BE2C (cell line): ENCODE measurements around the gene MYO18B.

Source experiments
- DNase-seq: peaks from one replicate; pipeline ENCODE4 v3.0.0-alpha.2; 2020
- H3K27me3 ChIP-seq: fragments of 250-450 bp; sonication (Bioruptor Pico); 2 replicates; pipeline ENCODE4 v1.5.1; 2020; ENCODE audit warnings: mild to moderate bottlenecking
- H3K36me3 ChIP-seq: fragments of 250-450 bp; sonication (Bioruptor Pico); 2 replicates; pipeline ENCODE4 v1.5.1; 2020; ENCODE audit warnings: mild to moderate bottlenecking
- H3K4me1 ChIP-seq: fragments of 250-450 bp; sonication (Bioruptor Pico); 2 replicates; pipeline ENCODE4 v1.5.1; 2020
- H3K4me3 ChIP-seq: 2 replicates; pipeline ENCODE4 v1.5.1; 2011; ENCODE audit warnings: low read depth, low read length
- H3K9me3 ChIP-seq: fragments of 250-450 bp; sonication (Bioruptor Pico); 2 replicates; pipeline ENCODE4 v1.5.1; 2020
- TF ChIP-seq, protein P1 (sequence below): IDR thresholded peaks from 2 replicates; pipeline ENCODE4 v1.5.1; 2012; ENCODE audit warnings: mild to moderate bottlenecking, low read depth, low read length

Gene MYO18B

DNA sequence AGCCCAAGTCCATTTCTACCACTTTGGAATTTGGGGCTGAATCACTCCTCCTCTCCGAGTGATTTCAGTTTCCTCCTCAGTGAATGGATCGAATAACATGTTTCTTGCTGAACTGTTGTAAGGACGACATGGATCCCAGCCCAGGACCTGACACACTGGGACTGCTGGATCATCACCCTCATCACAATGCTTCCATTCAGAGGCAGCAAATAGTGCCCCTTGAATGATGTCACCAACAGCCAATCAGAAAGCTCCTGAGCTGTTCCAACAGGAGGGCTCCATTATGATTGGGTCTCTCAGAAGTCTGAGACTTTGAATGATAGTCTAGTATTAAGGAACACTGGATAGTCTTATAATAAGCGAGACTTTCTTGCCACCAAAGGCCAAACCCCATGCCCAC, 158.9 kb downstream of the MYO18B start:
- Histone ChIP-seq H3K9me3 (no peaks in the 10 kb centered on the region), H3K36me3 (no peaks in the 10 kb centered on the region), H3K4me1 (no peaks in the 10 kb centered on the region), H3K4me3 (no peak overlapping the region), H3K27me3 (no peaks in the 10 kb centered on the region)
- DNase-seq, result peak; percentile 28
- TF ChIP-seq, protein P1, sequence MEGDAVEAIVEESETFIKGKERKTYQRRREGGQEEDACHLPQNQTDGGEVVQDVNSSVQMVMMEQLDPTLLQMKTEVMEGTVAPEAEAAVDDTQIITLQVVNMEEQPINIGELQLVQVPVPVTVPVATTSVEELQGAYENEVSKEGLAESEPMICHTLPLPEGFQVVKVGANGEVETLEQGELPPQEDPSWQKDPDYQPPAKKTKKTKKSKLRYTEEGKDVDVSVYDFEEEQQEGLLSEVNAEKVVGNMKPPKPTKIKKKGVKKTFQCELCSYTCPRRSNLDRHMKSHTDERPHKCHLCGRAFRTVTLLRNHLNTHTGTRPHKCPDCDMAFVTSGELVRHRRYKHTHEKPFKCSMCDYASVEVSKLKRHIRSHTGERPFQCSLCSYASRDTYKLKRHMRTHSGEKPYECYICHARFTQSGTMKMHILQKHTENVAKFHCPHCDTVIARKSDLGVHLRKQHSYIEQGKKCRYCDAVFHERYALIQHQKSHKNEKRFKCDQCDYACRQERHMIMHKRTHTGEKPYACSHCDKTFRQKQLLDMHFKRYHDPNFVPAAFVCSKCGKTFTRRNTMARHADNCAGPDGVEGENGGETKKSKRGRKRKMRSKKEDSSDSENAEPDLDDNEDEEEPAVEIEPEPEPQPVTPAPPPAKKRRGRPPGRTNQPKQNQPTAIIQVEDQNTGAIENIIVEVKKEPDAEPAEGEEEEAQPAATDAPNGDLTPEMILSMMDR, result no peak

DNA sequence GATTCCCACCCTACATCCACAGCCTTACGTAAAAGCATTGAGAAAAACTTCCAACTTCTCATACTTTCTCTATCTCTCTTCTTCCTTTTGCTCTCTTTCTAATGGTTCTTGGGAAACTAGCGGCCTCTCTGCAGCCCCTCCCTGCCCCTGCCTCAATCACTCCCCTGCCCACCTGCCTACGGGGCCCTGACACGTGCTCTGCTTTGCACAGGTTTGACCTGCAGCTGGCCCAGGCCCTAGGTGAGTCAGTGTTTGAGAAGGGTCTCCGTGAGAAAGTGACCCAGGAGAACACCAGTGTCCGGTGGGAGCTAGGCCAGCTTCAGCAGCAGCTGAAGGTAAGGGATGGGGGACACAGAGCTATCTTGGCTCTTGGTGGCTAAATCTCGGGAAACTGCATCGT, 160.4 kb downstream of the MYO18B start:
- Histone ChIP-seq H3K9me3 (no peaks in the 10 kb centered on the region), H3K36me3 (no peaks in the 10 kb centered on the region), H3K4me3 (no peak overlapping the region), H3K27me3 (no peaks in the 10 kb centered on the region), H3K4me1 (no peaks in the 10 kb centered on the region)
- DNase-seq, result no peak
- TF ChIP-seq, protein P1, result no peak

DNA sequence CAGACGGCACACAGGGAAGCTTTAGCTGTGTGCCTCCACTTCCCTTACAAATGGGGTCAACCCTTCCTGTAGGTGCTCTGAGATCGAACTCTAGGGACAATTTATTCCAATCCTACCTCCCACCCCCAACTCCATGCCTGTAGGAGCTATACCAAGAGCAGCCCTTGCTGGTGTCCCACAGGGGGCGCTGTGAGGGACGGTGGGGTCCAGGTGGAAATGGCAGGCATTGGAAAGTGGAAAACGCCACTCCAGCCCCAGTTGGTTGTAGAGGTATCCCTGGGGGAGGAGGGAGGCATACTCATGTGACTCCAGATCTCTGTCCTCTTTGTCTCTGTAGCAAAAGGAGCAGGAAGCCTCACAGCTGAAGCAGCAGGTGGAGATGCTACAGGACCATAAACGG, 161.3 kb downstream of the MYO18B start:
- TF ChIP-seq, protein P1, result peak; percentile 70
- Histone ChIP-seq H3K36me3 (no peaks in the 10 kb centered on the region), H3K9me3 (no peaks in the 10 kb centered on the region), H3K27me3 (no peaks in the 10 kb centered on the region), H3K4me1 (no peaks in the 10 kb centered on the region), H3K4me3 (no peak overlapping the region)
- peak; percentile 46 for DNase-seq

DNA sequence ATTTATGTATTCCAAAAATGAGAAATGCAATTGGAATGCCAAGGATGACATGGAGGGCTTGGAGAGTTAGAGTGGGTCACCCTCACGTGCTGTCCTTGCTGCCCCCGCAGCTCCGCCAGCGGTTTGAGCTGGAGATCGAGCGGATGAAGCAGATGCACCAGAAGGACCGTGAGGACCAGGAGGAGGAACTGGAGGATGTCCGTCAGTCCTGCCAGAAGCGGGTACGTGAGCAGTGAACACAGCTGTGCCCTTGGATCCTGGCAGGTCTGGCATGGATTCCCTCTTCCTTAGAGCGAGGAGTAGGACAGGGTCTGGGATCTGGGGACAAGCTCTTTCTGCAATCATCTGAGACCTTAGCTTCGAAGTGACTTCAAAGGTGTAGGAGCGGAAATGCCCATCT, 166.2 kb downstream of the MYO18B start:
- no peaks in the 10 kb centered on the region for H3K27me3 ChIP-seq
- H3K4me1 ChIP-seq, result peaks cover 9% of the 10 kb centered on the region
- TF ChIP-seq, protein P1, result no peak
- no peak for DNase-seq
- H3K4me3 ChIP-seq, result no peak overlapping the region
- H3K9me3 ChIP-seq, result no peaks in the 10 kb centered on the region
- no peaks in the 10 kb centered on the region for H3K36me3 ChIP-seq

DNA sequence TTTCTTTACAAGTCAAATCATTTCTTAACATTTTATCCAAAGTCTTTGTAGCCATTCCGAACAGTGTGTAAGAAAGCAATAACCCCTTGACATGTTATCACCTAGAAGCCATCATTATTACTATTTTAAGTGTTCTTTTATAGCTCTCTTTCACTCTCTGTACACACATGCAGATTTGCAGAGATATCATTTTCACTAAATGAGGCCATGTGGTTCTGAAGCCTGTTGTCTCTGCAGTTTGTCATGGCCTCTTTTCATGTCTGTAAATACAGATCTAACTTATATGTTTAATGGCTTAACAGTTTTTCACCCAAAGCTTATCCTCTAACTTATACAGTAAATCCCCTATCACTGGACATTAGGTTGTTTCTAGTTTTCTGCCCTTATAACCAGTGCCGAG, 166.8 kb downstream of the MYO18B start:
- Histone ChIP-seq H3K27me3 (no peaks in the 10 kb centered on the region), H3K4me3 (no peak overlapping the region), H3K36me3 (no peaks in the 10 kb centered on the region), H3K9me3 (no peaks in the 10 kb centered on the region), H3K4me1 (peaks cover 9% of the 10 kb centered on the region)
- no peak for DNase-seq
- TF ChIP-seq, protein P1, result no peak

DNA sequence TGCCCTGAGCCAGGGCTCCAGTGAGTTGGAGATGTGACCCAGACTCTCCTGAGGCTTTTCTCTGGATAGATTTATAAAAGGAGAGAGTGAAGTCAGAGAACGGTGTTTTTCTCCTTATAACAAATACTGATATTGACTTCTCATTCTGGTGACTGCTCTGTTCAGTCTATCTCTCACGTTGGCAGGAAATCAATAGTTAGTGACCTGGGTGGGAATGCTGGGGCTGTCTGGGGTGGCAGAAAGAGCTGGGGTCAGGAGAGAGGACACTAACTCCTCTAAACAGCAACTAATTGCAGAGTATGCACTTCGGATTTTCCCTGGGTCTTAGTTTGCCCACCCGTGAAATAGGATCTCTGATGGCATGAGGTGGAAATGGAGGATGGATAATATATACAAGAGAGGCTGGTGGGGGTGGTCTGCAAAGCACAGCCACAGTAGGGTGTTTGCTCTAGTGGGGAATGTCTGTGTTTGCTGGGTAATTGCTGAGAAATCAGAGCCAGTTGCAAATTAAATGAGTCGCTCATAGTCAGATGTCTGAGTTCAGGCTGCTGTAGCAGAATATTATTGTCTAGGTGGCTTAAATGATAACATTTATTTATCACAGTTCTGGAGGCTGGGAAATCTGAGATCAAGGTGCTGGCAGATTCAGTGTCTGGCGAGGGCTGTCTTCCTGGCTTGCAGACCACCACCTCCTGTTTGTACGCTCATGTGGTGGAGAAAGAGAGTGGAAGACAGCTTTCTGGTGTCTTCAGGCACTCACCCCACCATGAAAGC, 167.8 kb downstream of the MYO18B start:
- Histone ChIP-seq H3K4me3 (no peak overlapping the region), H3K36me3 (no peaks in the 10 kb centered on the region), H3K27me3 (no peaks in the 10 kb centered on the region), H3K4me1 (peaks cover 9% of the 10 kb centered on the region), H3K9me3 (no peaks in the 10 kb centered on the region)
- TF ChIP-seq, protein P1, result no peak
- DNase-seq, result no peak
